GM03348 (cell line): ENCODE results near the gene GRK4.

Experiments
- DNase-seq: peaks from one replicate; pipeline ENCODE4 v3.0.0; 2012; ENCODE audit warnings: low spot score

Gene GRK4

GRCh38 chr4:3073158-3074077 is 110.0 kb downstream of the GRK4 start:
- no peak for DNase-seq

- DNase-seq: peak; percentile 100
These were observed 110.9 kb downstream of the GRK4 start, which contains the start of the genes HTT and HTT-AS for GRCh38 chr4:3074078-3074845. HTT (plus strand) TSS chr4:3074681; CDS start chr4:3074826, 145 bp downstream. HTT-AS (minus strand) TSS chr4:3074538.

- DNase-seq: peak; percentile 86
These were observed 111.7 kb downstream of the GRK4 start for GRCh38 chr4:3074846-3075651.

- DNase-seq: no peak
These were observed 112.2 kb downstream of the GRK4 start for GRCh38 chr4:3075652-3075981.

DNA sequence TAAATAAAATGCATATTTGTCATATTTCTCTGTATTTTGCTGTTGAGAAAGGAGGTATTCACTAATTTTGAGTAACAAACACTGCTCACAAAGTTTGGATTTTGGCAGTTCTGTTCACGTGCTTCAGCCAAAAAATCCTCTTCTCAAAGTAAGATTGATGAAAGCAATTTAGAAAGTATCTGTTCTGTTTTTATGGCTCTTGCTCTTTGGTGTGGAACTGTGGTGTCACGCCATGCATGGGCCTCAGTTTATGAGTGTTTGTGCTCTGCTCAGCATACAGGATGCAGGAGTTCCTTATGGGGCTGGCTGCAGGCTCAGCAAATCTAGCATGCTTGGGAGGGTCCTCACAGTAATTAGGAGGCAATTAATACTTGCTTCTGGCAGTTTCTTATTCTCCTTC is 114.4 kb downstream of the GRK4 start:
- DNase-seq: no peak

- no peak for DNase-seq
These were observed 116.3 kb downstream of the GRK4 start for GRCh38 chr4:3079694-3080123.

DNA sequence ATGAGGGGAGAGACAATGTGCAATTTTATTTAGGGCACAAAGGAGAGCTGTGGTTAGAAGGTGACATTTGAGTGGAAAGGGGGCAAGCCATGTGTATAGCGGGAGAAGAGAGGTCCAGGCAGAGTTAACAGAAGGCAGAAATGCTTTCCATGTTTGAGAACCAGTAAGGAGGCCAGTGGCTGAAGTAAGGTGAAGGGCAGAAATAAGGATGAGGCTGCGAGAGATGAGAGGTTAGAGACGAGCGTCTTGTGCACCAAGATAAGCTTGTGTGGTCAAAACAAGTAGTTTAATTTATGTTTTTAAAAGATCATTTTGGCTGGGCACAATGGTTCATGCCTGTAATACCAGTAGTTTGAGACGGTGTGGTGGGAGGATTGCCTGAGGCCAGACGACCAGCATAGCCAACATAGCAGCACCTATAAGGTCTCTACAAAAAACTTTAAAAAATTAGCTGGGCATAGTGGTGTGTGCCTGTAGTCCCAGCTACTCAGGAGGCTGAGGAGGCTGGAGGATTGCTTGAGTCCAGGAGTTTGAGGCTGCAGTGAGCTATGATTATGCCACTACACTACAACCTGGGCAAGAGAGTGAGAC is 119.6 kb downstream of the GRK4 start:
- no peak for DNase-seq

DNA sequence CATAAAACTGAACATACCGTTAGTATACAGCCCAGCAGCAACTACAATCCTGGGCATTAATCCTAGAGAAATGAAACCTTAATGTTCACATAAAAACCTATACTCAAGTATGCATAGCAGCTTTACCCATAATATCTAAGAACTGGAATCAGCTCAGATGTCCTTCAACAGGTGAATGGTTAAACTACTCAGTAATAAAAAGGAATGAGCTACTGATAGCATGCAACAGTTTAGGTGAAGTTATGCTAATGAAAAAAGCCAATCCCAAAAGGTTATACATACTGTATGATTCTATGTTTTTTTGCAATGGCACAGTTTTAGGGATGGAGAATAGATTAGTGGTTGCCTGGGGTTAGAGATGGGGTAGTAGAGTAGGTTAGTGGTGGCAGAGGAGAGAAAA is 120.4 kb downstream of the GRK4 start:
- DNase-seq: no peak

GRCh38 chr4:3085948-3086670 is 122.7 kb downstream of the GRK4 start:
- DNase-seq: no peak

- no peak for DNase-seq
These were observed 123.9 kb downstream of the GRK4 start for GRCh38 chr4:3087115-3087797.
